RWPE2 (cell line): ENCODE measurements around the gene ADAMTS17.

Experiments used
- ATAC-seq: fragments of 200-7000 bp; cut with Tn5 transposase; 3 replicates; pipeline ENCODE4 v1.9.1; 2021; ENCODE audit warnings: low read depth
- DNase-seq: peaks from one replicate; pipeline ENCODE4 v3.0.0-alpha.2; 2020; ENCODE audit warnings: low spot score
- H3K27ac ChIP-seq: fragments of 450-650 bp; 2 replicates; pipeline ENCODE4 v1.5.1; 2017; ENCODE audit warnings: mild to moderate bottlenecking; ENCODE audit not compliant: poor library complexity, severe bottlenecking
- H3K27me3 ChIP-seq: fragments of 250-450 bp; sonication (Bioruptor Pico); 2 replicates; pipeline ENCODE4 v1.5.1; 2021; ENCODE audit warnings: mild to moderate bottlenecking, moderate library complexity; ENCODE audit not compliant: insufficient read depth, poor library complexity, severe bottlenecking
- H3K36me3 ChIP-seq: fragments of 250-450 bp; sonication (Bioruptor Pico); 2 replicates; pipeline ENCODE4 v1.5.1; 2020; ENCODE audit warnings: low read depth, mild to moderate bottlenecking, moderate library complexity
- H3K4me1 ChIP-seq: fragments of 250-450 bp; sonication (Bioruptor Pico); 2 replicates; pipeline ENCODE4 v1.5.1; 2021; ENCODE audit warnings: mild to moderate bottlenecking, moderate library complexity; ENCODE audit not compliant: insufficient read depth, poor library complexity, severe bottlenecking
- H3K4me3 ChIP-seq: fragments of 250-450 bp; sonication (Bioruptor Pico); 2 replicates; pipeline ENCODE4 v1.5.1; 2021; ENCODE audit warnings: mild to moderate bottlenecking, moderate library complexity; ENCODE audit not compliant: severe bottlenecking
- H3K9me3 ChIP-seq: fragments of 250-450 bp; sonication (Bioruptor Pico); 2 replicates; pipeline ENCODE4 v1.5.1; 2021; ENCODE audit warnings: mild to moderate bottlenecking, moderate library complexity; ENCODE audit not compliant: severe bottlenecking
- TF ChIP-seq, protein P1 (sequence below): fragments of 450-650 bp; IDR thresholded peaks from one replicate; pipeline ENCODE4 v1.5.1; 2017; ENCODE audit warnings: mild to moderate bottlenecking, moderate library complexity; ENCODE audit not compliant: poor library complexity, severe bottlenecking

ADAMTS17 gene

DNA sequence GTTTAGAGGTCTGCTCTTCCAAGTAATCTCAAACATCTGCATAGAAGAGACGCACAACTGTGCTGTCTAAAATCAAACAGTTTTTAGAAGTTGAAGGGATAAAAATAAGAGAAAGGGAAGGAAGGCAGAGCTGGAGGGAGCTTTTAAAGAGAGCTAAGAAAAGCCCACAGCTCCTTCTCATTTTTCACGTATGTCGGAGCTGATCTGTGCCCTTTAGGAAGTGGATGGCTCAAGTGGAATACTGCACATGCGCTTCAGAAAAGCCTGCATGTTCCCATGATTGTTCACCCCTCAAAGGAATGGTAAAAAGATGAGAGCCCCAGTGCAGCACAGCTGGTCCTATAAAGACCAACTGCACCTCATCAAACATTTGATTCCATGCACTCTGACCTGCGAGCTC, 207.2 kb downstream of the ADAMTS17 start:
- Histone ChIP-seq H3K4me3 (no peak overlapping the region), H3K36me3 (no peaks in the 10 kb centered on the region), H3K4me1 (no peaks in the 10 kb centered on the region), H3K9me3 (no peaks in the 10 kb centered on the region), H3K27me3 (no peaks in the 10 kb centered on the region), H3K27ac (no peak overlapping the region)
- TF ChIP-seq, protein P1, sequence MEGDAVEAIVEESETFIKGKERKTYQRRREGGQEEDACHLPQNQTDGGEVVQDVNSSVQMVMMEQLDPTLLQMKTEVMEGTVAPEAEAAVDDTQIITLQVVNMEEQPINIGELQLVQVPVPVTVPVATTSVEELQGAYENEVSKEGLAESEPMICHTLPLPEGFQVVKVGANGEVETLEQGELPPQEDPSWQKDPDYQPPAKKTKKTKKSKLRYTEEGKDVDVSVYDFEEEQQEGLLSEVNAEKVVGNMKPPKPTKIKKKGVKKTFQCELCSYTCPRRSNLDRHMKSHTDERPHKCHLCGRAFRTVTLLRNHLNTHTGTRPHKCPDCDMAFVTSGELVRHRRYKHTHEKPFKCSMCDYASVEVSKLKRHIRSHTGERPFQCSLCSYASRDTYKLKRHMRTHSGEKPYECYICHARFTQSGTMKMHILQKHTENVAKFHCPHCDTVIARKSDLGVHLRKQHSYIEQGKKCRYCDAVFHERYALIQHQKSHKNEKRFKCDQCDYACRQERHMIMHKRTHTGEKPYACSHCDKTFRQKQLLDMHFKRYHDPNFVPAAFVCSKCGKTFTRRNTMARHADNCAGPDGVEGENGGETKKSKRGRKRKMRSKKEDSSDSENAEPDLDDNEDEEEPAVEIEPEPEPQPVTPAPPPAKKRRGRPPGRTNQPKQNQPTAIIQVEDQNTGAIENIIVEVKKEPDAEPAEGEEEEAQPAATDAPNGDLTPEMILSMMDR = no peak
- ATAC-seq = no peak
- no peak for DNase-seq

DNA sequence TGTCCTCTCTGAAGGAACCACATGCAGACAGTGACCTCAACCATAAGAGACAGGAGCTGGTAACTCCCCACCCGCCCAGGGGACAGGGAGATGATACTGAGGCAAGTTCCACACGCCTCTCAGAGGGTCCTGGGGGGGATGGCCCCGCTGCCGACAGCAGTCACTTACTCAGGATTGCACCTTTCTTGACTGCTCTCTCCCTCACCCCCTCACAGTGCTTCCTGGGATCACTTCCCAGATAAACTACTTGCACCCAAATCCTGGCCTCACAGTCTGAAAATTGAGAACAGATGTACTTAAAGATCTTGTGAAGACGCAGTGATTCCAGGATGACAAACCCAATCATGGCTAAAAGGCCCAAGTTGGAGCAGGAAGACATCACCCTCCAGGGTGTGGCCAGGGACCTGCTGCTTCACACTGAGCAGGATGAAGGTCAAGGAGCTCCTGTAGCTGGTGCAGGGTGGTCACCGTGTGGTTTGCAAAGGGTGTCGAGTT, 207.6 kb downstream of the ADAMTS17 start:
- TF ChIP-seq, protein P1 = no peak
- Histone ChIP-seq H3K9me3 (no peaks in the 10 kb centered on the region), H3K27ac (no peak overlapping the region), H3K36me3 (no peaks in the 10 kb centered on the region), H3K4me1 (no peaks in the 10 kb centered on the region), H3K4me3 (no peak overlapping the region), H3K27me3 (no peaks in the 10 kb centered on the region)
- DNase-seq = no peak
- ATAC-seq = no peak

DNA sequence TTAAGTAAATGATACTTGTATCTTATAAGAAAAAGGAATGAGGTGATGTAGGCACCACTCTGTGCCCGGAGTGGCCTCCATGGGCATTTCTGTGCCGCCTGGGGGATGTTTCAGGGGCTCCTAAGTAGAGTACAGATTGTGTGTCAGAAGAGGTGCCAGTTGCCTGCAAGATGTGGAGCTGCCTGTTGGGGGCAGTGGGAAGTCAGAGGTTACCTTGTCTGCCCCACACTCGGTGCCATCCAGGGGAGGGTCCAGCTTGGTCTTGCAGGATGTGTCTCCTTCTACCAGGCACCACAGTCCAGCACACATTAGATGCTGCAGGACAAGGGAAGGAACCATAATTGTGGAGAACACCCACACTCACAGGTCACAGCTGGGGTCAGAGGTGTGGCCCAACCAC, 208.8 kb downstream of the ADAMTS17 start:
- Histone ChIP-seq H3K4me3 (no peak overlapping the region), H3K27me3 (no peaks in the 10 kb centered on the region), H3K9me3 (no peaks in the 10 kb centered on the region), H3K4me1 (no peaks in the 10 kb centered on the region), H3K36me3 (no peaks in the 10 kb centered on the region), H3K27ac (no peak overlapping the region)
- no peak; the same call in 2 of the 3 replicates for ATAC-seq
- DNase-seq = no peak
- TF ChIP-seq, protein P1 = no peak

DNA sequence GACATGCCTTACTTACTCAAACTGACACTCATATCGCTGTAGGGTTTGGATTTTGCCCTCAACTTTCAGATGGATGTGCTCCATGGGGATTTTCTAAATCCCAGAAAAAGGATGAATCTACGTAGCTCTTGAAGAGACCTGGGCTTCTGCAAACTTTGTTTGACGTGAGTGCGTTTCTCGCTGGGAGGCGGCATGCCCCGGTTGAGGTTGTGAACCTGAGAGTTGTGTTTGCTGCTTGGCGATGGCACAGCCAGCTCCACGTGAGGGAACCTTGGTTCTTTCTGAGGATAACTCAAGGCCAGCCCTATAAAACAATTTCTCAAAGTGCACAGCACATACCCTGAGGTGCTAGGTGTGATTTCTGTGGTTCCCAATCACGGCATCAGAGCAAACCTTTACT, 209.5 kb downstream of the ADAMTS17 start:
- ATAC-seq = no peak
- Histone ChIP-seq H3K4me3 (no peak overlapping the region), H3K27me3 (no peaks in the 10 kb centered on the region), H3K27ac (no peak overlapping the region), H3K9me3 (no peaks in the 10 kb centered on the region), H3K4me1 (no peaks in the 10 kb centered on the region), H3K36me3 (no peaks in the 10 kb centered on the region)
- DNase-seq = no peak
- TF ChIP-seq, protein P1 = no peak

DNA sequence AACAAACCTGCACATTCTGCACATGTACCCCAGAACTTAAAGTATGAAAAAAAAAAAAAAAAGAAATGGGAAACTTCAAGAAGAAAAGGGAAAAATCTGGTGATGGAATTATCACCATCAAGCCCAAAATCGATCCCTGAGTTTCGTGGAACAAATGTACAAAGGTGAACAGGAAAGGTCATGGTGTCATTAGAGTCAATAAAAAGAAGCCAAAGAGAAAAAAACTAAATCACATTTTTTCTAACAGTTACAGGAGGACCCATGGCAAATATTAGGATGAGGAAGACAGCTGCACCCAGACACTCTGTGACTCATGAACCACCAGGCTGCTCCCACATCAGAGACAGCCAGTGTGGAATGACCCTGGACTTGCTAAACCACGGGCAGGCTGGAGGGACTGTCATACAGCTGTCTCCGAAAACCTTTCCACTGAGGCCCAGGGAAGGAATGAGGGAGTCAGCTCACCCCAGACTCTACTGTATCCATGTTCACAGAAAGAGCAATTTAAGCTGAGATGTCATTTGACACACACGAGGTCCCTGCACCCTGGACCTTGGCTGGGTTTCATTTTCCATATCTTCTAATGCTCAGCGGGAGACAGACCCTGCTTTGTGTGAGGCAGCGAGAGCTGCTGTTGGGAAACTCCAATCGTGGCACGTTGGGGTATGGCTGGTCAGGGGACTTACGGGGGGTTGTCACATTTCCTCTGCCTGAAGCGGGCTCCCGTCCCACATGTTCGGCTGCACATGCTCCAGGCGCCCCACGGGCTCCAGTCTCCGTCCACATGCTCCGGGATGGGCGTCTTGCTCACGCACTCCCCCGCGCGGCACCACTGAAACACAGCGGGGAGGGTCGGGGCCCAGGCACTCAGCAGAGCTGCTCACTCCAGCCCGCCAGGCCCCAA, 210.2 kb downstream of the ADAMTS17 start:
- Histone ChIP-seq H3K36me3 (no peaks in the 10 kb centered on the region), H3K9me3 (no peaks in the 10 kb centered on the region), H3K4me3 (no peak overlapping the region), H3K4me1 (no peaks in the 10 kb centered on the region), H3K27me3 (no peaks in the 10 kb centered on the region), H3K27ac (no peak overlapping the region)
- ATAC-seq = peak; percentile 58; the same call in 2 of the 3 replicates
- TF ChIP-seq, protein P1 = no peak
- no peak for DNase-seq
